HG03565 (cell line): ENCODE data around the gene S100A12.

ENCODE experiments used
- ATAC-seq: cut with Tn5 transposase; IDR thresholded peaks from one replicate; pipeline ENCODE4 v1.9.1; 2021; ENCODE audit warnings: mild to moderate bottlenecking, moderate library complexity; ENCODE audit not compliant: unreplicated experiment

The S100A12 gene

GRCh38 chr1:153397051-153397923 lies 21.9 kb upstream of the S100A12 start:
- ATAC-seq: no peak

- no peak for ATAC-seq
Observed at GRCh38 chr1:153396461-153396860, 21.0 kb upstream of the S100A12 start.

GRCh38 chr1:153395776-153396175 lies 20.4 kb upstream of the S100A12 start:
- no peak for ATAC-seq

- ATAC-seq: no peak
Observed at GRCh38 chr1:153395136-153395685, 19.8 kb upstream of the S100A12 start.

- ATAC-seq: no peak
Observed at GRCh38 chr1:153394391-153394790, 19.0 kb upstream of the S100A12 start.

GRCh38 chr1:153393926-153394325 lies 18.5 kb upstream of the S100A12 start:
- ATAC-seq: no peak

- no peak for ATAC-seq
Observed at GRCh38 chr1:153392822-153393221, 17.4 kb upstream of the S100A12 start.

GRCh38 chr1:153392258-153392657 lies 16.8 kb upstream of the S100A12 start:
- no peak for ATAC-seq

GRCh38 chr1:153390938-153391710 lies 15.7 kb upstream of the S100A12 start, which contains the start of gene S100A8:
Gene S100A8, minus strand, starts transcription at chr1:153391073. Its CDS starts 538 bp downstream, at chr1:153390535.
- ATAC-seq: no peak

- ATAC-seq: no peak
Observed at GRCh38 chr1:153389973-153390879, 14.8 kb upstream of the S100A12 start.

GRCh38 chr1:153389401-153389800 lies 14.0 kb upstream of the S100A12 start:
- no peak for ATAC-seq

- no peak for ATAC-seq
Observed at GRCh38 chr1:153387785-153388184, 12.4 kb upstream of the S100A12 start.

GRCh38 chr1:153387001-153387400 lies 11.6 kb upstream of the S100A12 start:
- ATAC-seq: no peak

- no peak for ATAC-seq
Observed at GRCh38 chr1:153386500-153386901, 11.1 kb upstream of the S100A12 start.

- ATAC-seq: no peak
Observed at GRCh38 chr1:153384958-153385580, 9.6 kb upstream of the S100A12 start.

GRCh38 chr1:153380711-153381110 lies 5.3 kb upstream of the S100A12 start:
- ATAC-seq: no peak

- ATAC-seq: no peak
Observed at GRCh38 chr1:153379591-153379990, 4.2 kb upstream of the S100A12 start.

- no peak for ATAC-seq
Observed at GRCh38 chr1:153374071-153374470, 1.4 kb downstream of the S100A12 start.

GRCh38 chr1:153372571-153372970 lies 2.9 kb downstream of the S100A12 start:
- ATAC-seq: no peak

- ATAC-seq: no peak
Observed at GRCh38 chr1:153371231-153371630, 4.2 kb downstream of the S100A12 start.
